Measurements from ENCODE around the gene OAF.
A peak's percentile ranks its signal among the peaks of the same experiment; 100 is the strongest.

DNA sequence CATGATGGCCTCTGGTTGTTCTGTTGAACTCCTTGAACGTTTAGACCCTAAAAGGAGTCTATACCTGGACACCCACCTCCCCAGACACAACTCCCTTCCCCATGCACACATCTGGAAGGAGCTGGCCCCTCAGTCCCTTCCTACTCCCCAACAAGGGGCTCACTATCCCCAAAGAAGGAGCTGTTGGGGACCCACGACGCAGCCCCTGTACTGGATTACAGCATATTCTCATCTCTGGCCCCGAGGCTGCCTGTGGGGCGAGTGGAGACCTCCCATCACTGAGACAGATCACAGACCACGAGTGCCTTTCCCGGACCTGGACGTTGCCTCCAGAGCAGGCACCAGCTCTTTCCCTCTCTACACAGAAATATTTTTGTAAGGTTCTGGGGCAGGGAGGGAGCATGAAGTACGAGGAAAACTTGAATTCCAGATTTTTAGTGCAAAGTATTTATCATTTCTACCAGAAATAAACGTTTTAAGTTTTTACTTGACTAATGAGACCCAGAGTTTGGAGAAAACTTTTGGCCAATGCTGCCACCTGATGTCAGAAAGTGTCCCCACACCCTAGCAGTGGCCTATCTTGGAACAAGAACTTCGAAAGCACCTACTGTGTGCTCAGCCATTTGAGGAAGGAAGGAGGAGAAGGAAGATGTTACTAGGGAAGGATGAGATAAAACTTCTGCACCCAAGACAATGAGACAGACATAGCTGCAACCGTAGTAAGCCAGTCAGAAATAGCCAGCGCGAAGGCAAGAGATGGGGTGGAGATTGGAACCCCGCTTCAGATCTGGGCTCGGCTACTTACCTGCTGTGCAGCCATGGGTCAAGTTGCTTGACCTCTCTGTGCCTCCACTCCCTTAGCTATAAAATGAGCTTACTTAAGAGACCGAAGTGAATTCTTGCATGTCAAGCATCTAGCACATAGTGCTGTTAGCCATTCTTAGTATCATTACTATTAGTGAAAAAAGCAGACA lies 18.9 kb downstream of the OAF start:
- TF ChIP-seq, protein P1, sequence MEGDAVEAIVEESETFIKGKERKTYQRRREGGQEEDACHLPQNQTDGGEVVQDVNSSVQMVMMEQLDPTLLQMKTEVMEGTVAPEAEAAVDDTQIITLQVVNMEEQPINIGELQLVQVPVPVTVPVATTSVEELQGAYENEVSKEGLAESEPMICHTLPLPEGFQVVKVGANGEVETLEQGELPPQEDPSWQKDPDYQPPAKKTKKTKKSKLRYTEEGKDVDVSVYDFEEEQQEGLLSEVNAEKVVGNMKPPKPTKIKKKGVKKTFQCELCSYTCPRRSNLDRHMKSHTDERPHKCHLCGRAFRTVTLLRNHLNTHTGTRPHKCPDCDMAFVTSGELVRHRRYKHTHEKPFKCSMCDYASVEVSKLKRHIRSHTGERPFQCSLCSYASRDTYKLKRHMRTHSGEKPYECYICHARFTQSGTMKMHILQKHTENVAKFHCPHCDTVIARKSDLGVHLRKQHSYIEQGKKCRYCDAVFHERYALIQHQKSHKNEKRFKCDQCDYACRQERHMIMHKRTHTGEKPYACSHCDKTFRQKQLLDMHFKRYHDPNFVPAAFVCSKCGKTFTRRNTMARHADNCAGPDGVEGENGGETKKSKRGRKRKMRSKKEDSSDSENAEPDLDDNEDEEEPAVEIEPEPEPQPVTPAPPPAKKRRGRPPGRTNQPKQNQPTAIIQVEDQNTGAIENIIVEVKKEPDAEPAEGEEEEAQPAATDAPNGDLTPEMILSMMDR (IDR thresholded peaks at IDR 0.05), result peak in 3 of 4 experiments; percentile 62 to 74 (median 66)
- TF ChIP-seq POLR2AphosphoS5 (IDR thresholded peaks at IDR 0.05) (no peak), EP300 (IDR thresholded peaks at IDR 0.05) (no peak)
